ENCODE data around the gene LEAP2. TPM values are rescaled to one million over a fixed set of nuclear protein-coding genes. Genes with fewer than 3 reads are reported as not detected.
A peak's percentile ranks its signal among the peaks of the same experiment; 100 is the strongest.

LEAP2 gene
- total RNA-seq, 4 donors from 2014 or later = 0.20 to 5.9 (median 5.1) TPM

DNA sequence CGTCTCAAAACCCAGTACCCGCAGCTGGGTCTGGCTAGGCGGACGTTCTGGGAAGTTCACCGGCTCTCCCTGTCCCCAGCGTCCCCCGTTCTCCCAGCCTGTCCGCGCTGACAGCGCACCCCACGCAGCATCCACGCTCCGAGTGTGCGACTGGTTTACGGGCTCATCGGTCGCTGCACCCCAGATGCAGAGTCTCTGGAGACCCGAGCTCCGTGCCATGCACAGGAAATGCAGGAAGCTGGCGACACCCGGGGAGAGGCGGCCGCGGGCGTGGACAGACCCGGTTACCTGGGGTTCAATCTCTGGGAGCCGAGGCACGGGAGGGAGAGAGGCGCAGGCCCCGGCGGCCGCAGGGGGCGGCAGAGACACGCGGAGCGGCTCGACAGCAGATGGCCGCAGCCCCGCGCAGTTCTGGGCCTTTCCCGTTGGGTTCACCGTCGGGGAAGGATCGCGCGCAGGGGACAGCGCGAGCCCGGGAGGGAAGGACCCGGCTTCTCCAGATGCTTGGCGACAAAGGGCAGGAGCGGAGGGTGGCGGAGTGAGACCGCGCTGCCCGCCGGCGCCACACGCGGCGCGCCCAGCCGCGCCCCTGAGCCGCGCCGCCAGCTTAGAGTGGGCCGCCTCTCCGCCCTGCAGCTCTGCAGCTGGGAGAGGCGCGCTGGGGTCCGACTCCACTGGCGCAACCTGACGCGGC, 43.6 kb upstream of the LEAP2 start:
- H3K27me3 ChIP-seq = peaks cover 13% of the 10 kb centered on the region
- H3K9me3 ChIP-seq = no peaks in the 10 kb centered on the region
- 3% methylated on average over 54 of the region's 75 CpGs; no CpG with 5 or more reads in 1 of the 2 donors for WGBS, 2 donors (ENCODE audit: low coverage in 1 of 2)
- no peaks in the 10 kb centered on the region for H3K36me3 ChIP-seq
- H3K4me3 ChIP-seq = peak overlapping the region; percentile 54 to 72 (median 64)
- H3K27ac ChIP-seq = peak overlapping the region; percentile 88 to 92 (median 90)
- intact Hi-C loops (cut with DNase I; ENCODE audit: low total_unique reads) (no loop called here), in situ Hi-C loops (cut with MboI; ENCODE audit: low pct_ligation_motif_present in 1 of 4, low pct_unique_long_range_greater_than_20kb in 1 of 4, low sequenced_read_pairs in 3 of 4) (loop anchor here in 2 of 4 donors (10.0 to 25.0 kb wide), 2 partner anchors 55 to 443 kb away; no protein-coding TSS in a partner anchor)
- TF ChIP-seq EP300 (IDR thresholded peaks at IDR 0.05; ENCODE audit: low read depth) = no peak
- peak; percentile 18 for TF ChIP-seq POLR2A (IDR thresholded peaks at IDR 0.05)
- TF ChIP-seq POLR2AphosphoS5 (IDR thresholded peaks at IDR 0.05) = peak; percentile 6 to 63 (median 49)
- peak; percentile 86 to 95 (median 94) for TF ChIP-seq CTCF (IDR thresholded peaks at IDR 0.05)
- peaks cover 5 to 31% (median 21%) of the 10 kb centered on the region in 4 donors for H3K4me1 ChIP-seq
- DNase-seq = peak; percentile 87

GRCh38 chr5:132830436-132831094, 42.9 kb upstream of the LEAP2 start, which contains the start of gene SHROOM1:
SHROOM1 (minus strand) TSS chr5:132830647; CDS start chr5:132826140, 4,507 bp downstream.
- no peaks in the 10 kb centered on the region for H3K9me3 ChIP-seq
- peak within 1 kb of the TSS; percentile 88 to 92 (median 90) for H3K27ac ChIP-seq
- no peaks in the 10 kb centered on the region for H3K36me3 ChIP-seq
- peaks cover 7% of the 10 kb centered on the region for H3K27me3 ChIP-seq
- H3K4me3 ChIP-seq = peak within 1 kb of the TSS; percentile 54 to 72 (median 64)
- in situ Hi-C loops (cut with MboI; ENCODE audit: low pct_ligation_motif_present in 1 of 4, low pct_unique_long_range_greater_than_20kb in 1 of 4, low sequenced_read_pairs in 3 of 4) (loop anchor here in 2 of 4 donors (10.0 to 25.0 kb wide), 2 partner anchors 54 to 443 kb away; no protein-coding TSS in a partner anchor), intact Hi-C loops (cut with DNase I; ENCODE audit: low total_unique reads) (no loop called here)
- DNase-seq = peak; percentile 82
- peaks cover 5 to 31% (median 21%) of the 10 kb centered on the region in 4 donors for H3K4me1 ChIP-seq
- TF ChIP-seq POLR2A (IDR thresholded peaks at IDR 0.05) = peak; percentile 70
- TF ChIP-seq POLR2AphosphoS5 (IDR thresholded peaks at IDR 0.05) = peak in 2 of 3 donors; percentile 74 to 79
- TF ChIP-seq CTCF (IDR thresholded peaks at IDR 0.05) = no peak
- WGBS, 2 donors (ENCODE audit: low coverage in 1 of 2) = 27% methylated on average over 6 of the region's 78 CpGs; no CpG with 5 or more reads in 1 of the 2 donors

DNA sequence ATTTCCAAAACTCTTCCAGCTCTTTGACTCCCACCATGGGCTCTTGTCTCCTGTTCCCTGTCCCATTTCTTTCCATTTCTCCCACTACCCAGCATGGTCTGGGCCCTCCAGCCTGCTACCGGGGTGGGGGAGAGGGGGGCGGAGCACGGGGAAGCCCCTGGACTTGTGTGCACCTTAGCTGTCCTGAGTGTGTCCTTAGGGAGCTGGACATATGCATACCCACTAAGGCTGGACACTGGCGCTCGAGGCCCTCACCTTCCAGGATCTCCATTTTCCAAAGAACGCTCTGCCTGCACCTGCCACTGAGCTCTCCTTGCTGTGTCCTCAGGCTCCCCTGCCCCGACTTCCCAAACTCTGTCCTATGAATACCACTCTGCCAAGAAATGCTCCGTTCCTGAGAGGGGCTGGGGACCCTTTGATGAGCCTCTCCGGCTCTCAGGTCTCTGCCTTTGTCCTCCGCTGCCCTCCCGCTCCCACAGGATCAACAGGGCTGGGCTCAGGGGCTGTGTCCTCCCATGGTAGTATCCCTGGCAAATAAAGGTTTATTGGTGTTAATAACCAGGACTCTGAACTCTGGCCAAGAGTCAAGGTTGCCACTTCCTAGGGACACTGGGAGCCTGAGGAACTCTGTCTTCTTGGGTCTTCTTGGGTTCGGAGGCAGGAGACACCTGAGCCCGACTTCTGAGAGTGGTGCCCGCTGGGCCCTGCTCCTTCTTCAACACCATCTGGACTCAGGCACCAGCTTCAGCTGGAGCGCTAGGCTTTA, 42.2 kb upstream of the LEAP2 start:
- H3K4me3 ChIP-seq = peak overlapping the region in 3 of 4 donors; percentile 64 to 72 (median 64)
- peak overlapping the region; percentile 88 to 92 (median 90) for H3K27ac ChIP-seq
- peak; percentile 63 for DNase-seq
- no peaks in the 10 kb centered on the region for H3K9me3 ChIP-seq
- in situ Hi-C loops (cut with MboI; ENCODE audit: low pct_ligation_motif_present in 1 of 4, low pct_unique_long_range_greater_than_20kb in 1 of 4, low sequenced_read_pairs in 3 of 4) = loop anchor here in 2 of 4 donors (10.0 to 25.0 kb wide), 2 partner anchors 54 to 444 kb away; no protein-coding TSS in a partner anchor
- H3K27me3 ChIP-seq = peaks cover 1% of the 10 kb centered on the region
- TF ChIP-seq POLR2AphosphoS5 (IDR thresholded peaks at IDR 0.05) (peak in 2 of 3 donors; percentile 39 to 44), POLR2A (IDR thresholded peaks at IDR 0.05) (peak; percentile 29), EP300 (IDR thresholded peaks at IDR 0.05; ENCODE audit: low read depth) (no peak), CTCF (IDR thresholded peaks at IDR 0.05) (no peak)
- intact Hi-C loops (cut with DNase I; ENCODE audit: low total_unique reads) = no loop called here
- peaks cover 5 to 35% (median 21%) of the 10 kb centered on the region in 4 donors for H3K4me1 ChIP-seq
- H3K36me3 ChIP-seq = no peaks in the 10 kb centered on the region
- whole genome bisulfite sequencing, 2 donors (ENCODE audit: low coverage in 1 of 2) = 88 to 95% methylated on average over 4 to 13 of the region's 15 CpGs
